ENCODE results near the gene DLGAP3. TPM values are rescaled to one million over a fixed set of nuclear protein-coding genes. Genes with fewer than 3 reads are reported as not detected.

DLGAP3 gene
- total RNA-seq, 1 donor from 2014 or later = 0.18 TPM

DNA sequence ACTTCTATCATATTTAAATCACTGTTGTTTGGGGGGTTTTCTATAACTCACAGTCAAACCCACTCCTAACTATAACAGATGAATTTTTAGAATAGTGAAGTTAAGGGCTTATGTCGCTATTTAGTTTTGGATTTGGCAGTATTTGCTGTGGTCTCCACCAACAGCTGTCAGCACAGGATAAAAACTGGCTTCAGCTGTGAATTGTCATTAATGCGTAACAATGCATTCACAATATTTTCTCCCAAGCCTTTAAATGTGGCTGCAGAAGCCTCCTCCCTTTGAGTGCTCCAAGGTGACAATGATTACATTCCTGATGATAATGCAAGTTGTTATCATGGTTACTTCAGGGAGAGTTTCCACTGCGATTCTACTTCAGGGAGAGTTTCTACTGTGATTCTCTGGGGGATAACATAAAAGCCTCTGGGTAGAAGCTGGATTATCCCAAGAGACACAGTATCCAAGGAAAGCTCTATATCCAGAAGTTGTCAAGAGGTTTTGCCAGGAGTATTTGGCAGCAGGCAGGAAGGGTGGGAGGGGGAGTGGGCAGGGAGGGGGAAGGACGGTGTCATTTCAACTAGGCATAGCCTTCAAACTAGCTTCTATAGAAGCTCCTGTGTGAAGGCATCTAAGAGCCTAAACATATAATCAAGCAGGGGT lies 55.0 kb downstream of the DLGAP3 start:
- ATAC-seq (no peak), DNase-seq (no peak)
- Histone ChIP-seq H3K4me1 (no peaks in the 10 kb centered on the region), H3K27ac (no peak overlapping the region), H3K36me3 (no peaks in the 10 kb centered on the region), H3K9me3 (no peaks in the 10 kb centered on the region), H3K27me3 (ENCODE audit: low read depth) (peaks cover 36% of the 10 kb centered on the region), H3K4me3 (no peak overlapping the region)
- no peak for TF ChIP-seq CTCF (IDR thresholded peaks at IDR 0.05)
- intact Hi-C loops (cut with DNase I) = no loop called here

GRCh38 chr1:34872133-34872503 lies 57.3 kb downstream of the DLGAP3 start:
- Histone ChIP-seq H3K27ac (no peak overlapping the region), H3K27me3 (ENCODE audit: low read depth) (peaks cover 29% of the 10 kb centered on the region), H3K9me3 (no peaks in the 10 kb centered on the region), H3K36me3 (no peaks in the 10 kb centered on the region), H3K4me3 (no peak overlapping the region), H3K4me1 (peaks cover 3% of the 10 kb centered on the region)
- ATAC-seq (no peak), DNase-seq (no peak)
- TF ChIP-seq CTCF (IDR thresholded peaks at IDR 0.05) = no peak
- intact Hi-C loops (cut with DNase I) = no loop called here

- Histone ChIP-seq H3K4me1 (peaks cover 8% of the 10 kb centered on the region), H3K4me3 (no peak overlapping the region), H3K27ac (no peak overlapping the region), H3K36me3 (no peaks in the 10 kb centered on the region), H3K9me3 (no peaks in the 10 kb centered on the region), H3K27me3 (ENCODE audit: low read depth) (peaks cover 24% of the 10 kb centered on the region)
- DNase-seq (no peak), ATAC-seq (no peak)
- intact Hi-C loops (cut with DNase I) = no loop called here
- TF ChIP-seq CTCF (IDR thresholded peaks at IDR 0.05) = no peak
Measured at GRCh38 chr1:34871443-34872132, 57.9 kb downstream of the DLGAP3 start.

- Histone ChIP-seq H3K36me3 (no peaks in the 10 kb centered on the region), H3K4me3 (no peak overlapping the region), H3K27ac (no peak overlapping the region), H3K4me1 (peaks cover 15% of the 10 kb centered on the region), H3K9me3 (no peaks in the 10 kb centered on the region), H3K27me3 (ENCODE audit: low read depth) (peaks cover 12% of the 10 kb centered on the region)
- DNase-seq (no peak), ATAC-seq (no peak)
- no peak for TF ChIP-seq CTCF (IDR thresholded peaks at IDR 0.05)
- intact Hi-C loops (cut with DNase I) = no loop called here
Measured at GRCh38 chr1:34870395-34870794, 59.1 kb downstream of the DLGAP3 start.

DNA sequence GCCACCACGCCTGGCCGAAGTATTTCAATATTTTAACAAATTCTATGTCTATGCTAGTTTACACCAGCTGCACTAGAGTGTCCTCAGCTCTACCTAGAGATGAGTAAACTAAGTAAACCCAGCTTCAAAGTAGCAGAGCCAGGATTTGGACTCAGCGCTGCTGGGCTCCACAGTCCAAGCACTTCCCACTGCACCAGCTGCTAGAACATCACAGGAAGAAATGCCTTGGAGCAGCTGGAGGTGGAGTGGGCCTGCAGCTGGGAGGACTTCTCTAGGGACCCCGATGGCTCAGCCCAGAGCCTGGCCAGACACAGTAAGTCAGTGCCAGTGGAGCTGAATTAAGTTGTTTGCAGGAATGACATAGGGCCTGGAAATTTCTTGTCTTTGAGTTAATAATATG lies 59.7 kb downstream of the DLGAP3 start:
- Histone ChIP-seq H3K4me3 (no peak overlapping the region), H3K36me3 (no peaks in the 10 kb centered on the region), H3K4me1 (peaks cover 18% of the 10 kb centered on the region), H3K27ac (no peak overlapping the region), H3K27me3 (ENCODE audit: low read depth) (peaks cover 7% of the 10 kb centered on the region), H3K9me3 (no peaks in the 10 kb centered on the region)
- ATAC-seq (no peak), DNase-seq (no peak)
- no peak for TF ChIP-seq CTCF (IDR thresholded peaks at IDR 0.05)
- intact Hi-C loops (cut with DNase I) = no loop called here

All from lower lobe of right lung (tissue), 2 donors.